ENCODE measurements around the gene KBTBD8. TPM values are rescaled to one million over a fixed set of nuclear protein-coding genes. Genes with fewer than 3 reads are reported as not detected.

Gene KBTBD8
- total RNA-seq, 1 donor from 2014 or later = 1.9 TPM

DNA sequence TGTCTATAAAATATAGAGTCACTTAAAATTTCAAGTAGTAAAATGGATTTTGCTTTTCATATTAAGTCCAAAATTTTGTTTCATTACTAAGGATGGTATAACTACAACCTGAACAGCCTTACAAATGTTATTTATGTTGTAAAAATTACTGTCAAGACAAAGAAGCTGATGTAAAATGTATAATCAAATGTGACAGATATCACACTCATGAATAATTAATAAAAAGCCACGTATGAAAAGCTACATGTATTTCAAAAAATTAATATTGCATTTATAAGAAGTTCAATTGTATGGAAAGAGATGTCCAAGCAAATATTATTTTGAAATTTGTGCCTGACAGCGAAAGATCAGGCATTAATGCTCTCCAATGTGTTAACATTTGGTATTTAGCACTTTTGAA is 48.9 kb downstream of the KBTBD8 start:
- Mint-ChIP-seq H3K27ac (ENCODE audit: unreplicated experiment) (no peak overlapping the region), H3K27me3 (ENCODE audit: low read depth) (no peaks in the 10 kb centered on the region), H3K36me3 (ENCODE audit: low read depth) (no peaks in the 10 kb centered on the region), H3K4me3 (ENCODE audit: unreplicated experiment) (no peak overlapping the region), H3K9me3 (ENCODE audit: low read depth) (peaks cover 3% of the 10 kb centered on the region), H3K4me1 (ENCODE audit: low read depth) (peaks cover 12% of the 10 kb centered on the region)
- TF ChIP-seq, protein P1, sequence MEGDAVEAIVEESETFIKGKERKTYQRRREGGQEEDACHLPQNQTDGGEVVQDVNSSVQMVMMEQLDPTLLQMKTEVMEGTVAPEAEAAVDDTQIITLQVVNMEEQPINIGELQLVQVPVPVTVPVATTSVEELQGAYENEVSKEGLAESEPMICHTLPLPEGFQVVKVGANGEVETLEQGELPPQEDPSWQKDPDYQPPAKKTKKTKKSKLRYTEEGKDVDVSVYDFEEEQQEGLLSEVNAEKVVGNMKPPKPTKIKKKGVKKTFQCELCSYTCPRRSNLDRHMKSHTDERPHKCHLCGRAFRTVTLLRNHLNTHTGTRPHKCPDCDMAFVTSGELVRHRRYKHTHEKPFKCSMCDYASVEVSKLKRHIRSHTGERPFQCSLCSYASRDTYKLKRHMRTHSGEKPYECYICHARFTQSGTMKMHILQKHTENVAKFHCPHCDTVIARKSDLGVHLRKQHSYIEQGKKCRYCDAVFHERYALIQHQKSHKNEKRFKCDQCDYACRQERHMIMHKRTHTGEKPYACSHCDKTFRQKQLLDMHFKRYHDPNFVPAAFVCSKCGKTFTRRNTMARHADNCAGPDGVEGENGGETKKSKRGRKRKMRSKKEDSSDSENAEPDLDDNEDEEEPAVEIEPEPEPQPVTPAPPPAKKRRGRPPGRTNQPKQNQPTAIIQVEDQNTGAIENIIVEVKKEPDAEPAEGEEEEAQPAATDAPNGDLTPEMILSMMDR (IDR thresholded peaks at IDR 0.05) = no peak
- no peak for DNase-seq (ENCODE audit: low spot score)

- DNase-seq (ENCODE audit: low spot score) = no peak
- Mint-ChIP-seq H3K4me3 (ENCODE audit: unreplicated experiment) (no peak overlapping the region), H3K4me1 (ENCODE audit: low read depth) (peaks cover 12% of the 10 kb centered on the region), H3K27ac (ENCODE audit: unreplicated experiment) (no peak overlapping the region), H3K27me3 (ENCODE audit: low read depth) (no peaks in the 10 kb centered on the region), H3K36me3 (ENCODE audit: low read depth) (no peaks in the 10 kb centered on the region), H3K9me3 (ENCODE audit: low read depth) (peaks cover 3% of the 10 kb centered on the region)
- TF ChIP-seq, protein P1 (IDR thresholded peaks at IDR 0.05) = no peak
Observed at GRCh38 chr3:67048067-67048714, 50.1 kb downstream of the KBTBD8 start.

GRCh38 chr3:67048715-67049074 is 50.6 kb downstream of the KBTBD8 start:
- Mint-ChIP-seq H3K36me3 (ENCODE audit: low read depth) (no peaks in the 10 kb centered on the region), H3K27me3 (ENCODE audit: low read depth) (no peaks in the 10 kb centered on the region), H3K4me3 (ENCODE audit: unreplicated experiment) (no peak overlapping the region), H3K27ac (ENCODE audit: unreplicated experiment) (no peak overlapping the region), H3K4me1 (ENCODE audit: low read depth) (peaks cover 12% of the 10 kb centered on the region), H3K9me3 (ENCODE audit: low read depth) (peaks cover 3% of the 10 kb centered on the region)
- TF ChIP-seq, protein P1 (IDR thresholded peaks at IDR 0.05) = no peak
- DNase-seq (ENCODE audit: low spot score) = no peak

DNA sequence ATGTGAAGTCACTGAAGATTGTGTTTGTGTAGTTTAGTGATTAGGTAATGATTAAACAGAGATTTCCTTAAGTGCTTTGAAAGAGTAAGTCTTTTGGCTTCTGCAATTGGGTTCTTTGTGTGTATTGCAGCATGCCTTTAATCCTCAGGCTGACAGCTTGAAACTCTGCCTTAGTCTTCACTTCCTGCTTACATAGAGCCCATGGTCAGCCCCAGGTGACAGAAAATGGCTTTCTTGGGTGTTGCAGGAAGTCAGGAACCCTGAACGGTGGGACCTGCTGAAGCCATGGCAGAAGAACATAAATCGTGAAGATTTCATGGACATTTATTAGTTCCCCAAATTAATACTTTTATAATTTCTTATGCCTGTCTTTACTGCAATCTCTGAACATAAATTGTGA is 61.3 kb downstream of the KBTBD8 start:
- H3K36me3 Mint-ChIP-seq (ENCODE audit: low read depth) = no peaks in the 10 kb centered on the region
- no peaks in the 10 kb centered on the region for H3K4me1 Mint-ChIP-seq (ENCODE audit: low read depth)
- H3K27ac Mint-ChIP-seq (ENCODE audit: unreplicated experiment) = no peak overlapping the region
- no peak overlapping the region for H3K4me3 Mint-ChIP-seq (ENCODE audit: unreplicated experiment)
- H3K27me3 Mint-ChIP-seq (ENCODE audit: low read depth) = peaks cover 18% of the 10 kb centered on the region
- TF ChIP-seq, protein P1 (IDR thresholded peaks at IDR 0.05) = no peak
- no peak for DNase-seq (ENCODE audit: low spot score)
- no peaks in the 10 kb centered on the region for H3K9me3 Mint-ChIP-seq (ENCODE audit: low read depth)

All from chondrocyte (in vitro differentiated cells).